HCT116 (cell line): ENCODE measurements around the gene ZBTB42. TPM values are rescaled to one million over a fixed set of nuclear protein-coding genes. Genes with fewer than 3 reads are reported as not detected.

Experiments
- ATAC-seq: fragments of 200-7000 bp; cut with Tn5 transposase; 2 replicates; pipeline ENCODE4 v1.9.1; 2020; ENCODE audit warnings: mild to moderate bottlenecking, moderate library complexity
- BruUV-seq: library from RNA; stranded (reverse); fragments of 400-500 nt; replicated peaks from 2 replicates; lab custom pipeline; 2021; lab: Mats Ljungman, UMichigan
- CTCF ChIA-PET: fragments of 300-600 bp; sonication (Branson Sonifier 250); formaldehyde crosslinking; loops from one replicate; lab custom pipeline; 2021; ENCODE audit warnings: antibody characterized with exemption; lab: Charles Lee
- POLR2A ChIA-PET: fragments of 300-600, 350-600 bp; sonication (Branson Sonifier 250); formaldehyde crosslinking; loops from one replicate; lab custom pipeline; 2021; ENCODE audit warnings: antibody characterized with exemption; lab: Charles Lee
- RAD21 ChIA-PET, 2 experiments: fragments of 300-600 bp; sonication (Branson Sonifier 250); formaldehyde crosslinking; loops; one replicate each; lab custom pipeline; 2023; ENCODE audit warnings: low total read pairs in 2 of 2; ENCODE audit not compliant: uncharacterized antibody in 2 of 2, unreplicated experiment in 2 of 2, low non-redundant PET in 1 of 2; lab: Charles Lee
- DNase-seq: peaks from one replicate; pipeline ENCODE4 v3.0.0-alpha.2; 2010; ENCODE audit warnings: low read depth, low spot score
- H2AFZ ChIP-seq: fragments of 200-600 bp; shearing (Covaris generic), sonication (generic); 2 replicates; pipeline ENCODE4 v1.6.1; 2017; ENCODE audit warnings: low read depth, mixed run types, mixed read lengths, antibody characterized with exemption, low read length; ENCODE audit not compliant: poor library complexity, severe bottlenecking
- H3K27ac ChIP-seq: 2 replicates; pipeline ENCODE4 v1.5.1; 2012; ENCODE audit warnings: low read depth, low read length
- H3K27me3 ChIP-seq: fragments of 200-600 bp; sonication (generic); 2 replicates; pipeline ENCODE4 v1.6.1; 2016; ENCODE audit warnings: mixed run types, low read length, mixed read lengths; ENCODE audit not compliant: insufficient read depth
- H3K36me3 ChIP-seq, 2 experiments: fragments of 200-500 bp in 1 of 2; fragments of 200-600 bp in 1 of 2; sonication (Bioruptor generic) in 1 of 2; sonication (generic) in 1 of 2; 2 replicates each; pipeline versions ENCODE4 v1.5.1 to v1.6.1; 2014 to 2016; ENCODE audit warnings: low read length in 2 of 2, inconsistent platforms in 1 of 2, mixed read lengths in 1 of 2, mixed run types in 1 of 2; ENCODE audit not compliant: insufficient read depth in 2 of 2, control insufficient read depth in 1 of 2
- H3K4me1 ChIP-seq, 2 experiments: fragments of 200-600 bp in 1 of 2; sonication (generic) in 1 of 2; 2 replicates each; pipeline versions ENCODE4 v1.5.1 to v1.6.1; 2012 to 2017; ENCODE audit warnings: low read length in 2 of 2, inconsistent platforms in 1 of 2, mild to moderate bottlenecking in 1 of 2, mixed read lengths in 1 of 2, mixed run types in 1 of 2, moderate library complexity in 1 of 2; ENCODE audit not compliant: insufficient read depth in 2 of 2, control insufficient read depth in 1 of 2
- H3K4me2 ChIP-seq: fragments of 200-600 bp; sonication (generic); 2 replicates; pipeline ENCODE4 v1.6.1; 2017; ENCODE audit warnings: mixed run types, low read length, mixed read lengths
- H3K4me3 ChIP-seq, 2 experiments: fragments of 200-600 bp in 1 of 2; sonication (generic) in 1 of 2; replicated peaks in 1 of 2; 2 replicates each; pipeline ENCODE4 v1.5.1; 2011 to 2016; ENCODE audit warnings: low read length in 2 of 2, control low read depth in 1 of 2, low read depth in 1 of 2, mild to moderate bottlenecking in 1 of 2, mixed read lengths in 1 of 2, mixed run types in 1 of 2
- H3K79me2 ChIP-seq: fragments of 200-600 bp; sonication (generic); 2 replicates; pipeline ENCODE4 v1.6.1; 2017; ENCODE audit warnings: mild to moderate bottlenecking, mixed run types, low read length, moderate library complexity, mixed read lengths; ENCODE audit not compliant: insufficient read depth
- H3K9ac ChIP-seq: fragments of 200-600 bp; sonication (generic); 2 replicates; pipeline ENCODE4 v1.6.1; 2016; ENCODE audit warnings: low read length, mixed read lengths
- H3K9me2 ChIP-seq: fragments of 200-600 bp; sonication (generic), shearing (Covaris generic); 2 replicates; pipeline ENCODE4 v1.6.1; 2017; ENCODE audit warnings: mixed run types, mild to moderate bottlenecking, moderate library complexity; ENCODE audit not compliant: insufficient read depth
- H3K9me3 ChIP-seq, 2 experiments: fragments of 200-500 bp in 1 of 2; fragments of 200-600 bp in 1 of 2; sonication (Bioruptor generic) in 1 of 2; sonication (generic) in 1 of 2; 2 replicates each; pipeline ENCODE4 v1.6.1; 2014 to 2017; ENCODE audit warnings: low read length in 2 of 2, mixed read lengths in 2 of 2, inconsistent platforms in 1 of 2, low read depth in 1 of 2, mild to moderate bottlenecking in 1 of 2, mixed run types in 1 of 2, moderate library complexity in 1 of 2; ENCODE audit not compliant: control insufficient read depth in 1 of 2, insufficient read depth in 1 of 2
- H4K20me1 ChIP-seq: fragments of 200-600 bp; sonication (generic), shearing (Covaris generic); 2 replicates; pipeline ENCODE4 v1.6.1; 2017; ENCODE audit warnings: mixed run types, mild to moderate bottlenecking, moderate library complexity; ENCODE audit not compliant: insufficient read depth
- CBX3 ChIP-seq: IDR thresholded peaks from 2 replicates; pipeline ENCODE4 v1.6.1; 2012; ENCODE audit warnings: low read depth
- CEBPB ChIP-seq: IDR thresholded peaks from 2 replicates; pipeline ENCODE4 v1.6.1; 2012; ENCODE audit warnings: low read depth
- FOSL1 ChIP-seq: IDR thresholded peaks from 2 replicates; pipeline ENCODE4 v1.6.1; 2012; ENCODE audit warnings: low read depth
- JUND ChIP-seq: IDR thresholded peaks from 2 replicates; pipeline ENCODE4 v1.6.1; 2012
- POLR2A ChIP-seq: IDR thresholded peaks from 2 replicates; pipeline ENCODE4 v1.7.0; 2011; ENCODE audit warnings: borderline replicate concordance; ENCODE audit not compliant: insufficient read depth, insufficient read length; ENCODE audit errors: extremely low read depth
- POLR2AphosphoS5 ChIP-seq: IDR thresholded peaks from 2 replicates; pipeline ENCODE4 v1.6.1; 2011; ENCODE audit warnings: mild to moderate bottlenecking, low read depth, low read length, moderate library complexity
- RAD21 ChIP-seq: IDR thresholded peaks from 2 replicates; pipeline ENCODE4 v1.6.1; 2012; ENCODE audit warnings: low read depth, mild to moderate bottlenecking
- SP1 ChIP-seq: IDR thresholded peaks from 2 replicates; pipeline ENCODE4 v1.6.1; 2012; ENCODE audit warnings: low read depth
- SRF ChIP-seq: IDR thresholded peaks from 2 replicates; pipeline ENCODE4 v1.6.1; 2012; ENCODE audit warnings: low read depth
- YY1 ChIP-seq: IDR thresholded peaks from 2 replicates; pipeline ENCODE4 v1.6.1; 2011; ENCODE audit warnings: low read length, low read depth, moderate library complexity, mild to moderate bottlenecking; ENCODE audit not compliant: insufficient replicate concordance; ENCODE audit errors: extremely low read depth
- intact Hi-C: fragments of 100-400 bp; cut with micrococcal nuclease; formaldehyde crosslinking; loops from 2 replicates; pipeline ENCODE4 v1.10.0; 2022
- total RNA-seq: library from RNA; stranded (reverse); gene quantifications from one replicate; pipeline ENCODE4 v1.2.1, GENCODE V29; 2021; ENCODE audit not compliant: unreplicated experiment
- TF ChIP-seq, protein P1 (sequence below): IDR thresholded peaks from 2 replicates; pipeline ENCODE4 v1.6.1; 2011; ENCODE audit warnings: mild to moderate bottlenecking, low read length, moderate library complexity; ENCODE audit not compliant: insufficient replicate concordance; ENCODE audit errors: extremely low read depth
- TF ChIP-seq, protein P2 (sequence below): IDR thresholded peaks from 2 replicates; pipeline ENCODE4 v1.6.1; 2012

Gene ZBTB42
- total RNA-seq, 1 experiment from 2014 or later = 4.4 TPM

DNA sequence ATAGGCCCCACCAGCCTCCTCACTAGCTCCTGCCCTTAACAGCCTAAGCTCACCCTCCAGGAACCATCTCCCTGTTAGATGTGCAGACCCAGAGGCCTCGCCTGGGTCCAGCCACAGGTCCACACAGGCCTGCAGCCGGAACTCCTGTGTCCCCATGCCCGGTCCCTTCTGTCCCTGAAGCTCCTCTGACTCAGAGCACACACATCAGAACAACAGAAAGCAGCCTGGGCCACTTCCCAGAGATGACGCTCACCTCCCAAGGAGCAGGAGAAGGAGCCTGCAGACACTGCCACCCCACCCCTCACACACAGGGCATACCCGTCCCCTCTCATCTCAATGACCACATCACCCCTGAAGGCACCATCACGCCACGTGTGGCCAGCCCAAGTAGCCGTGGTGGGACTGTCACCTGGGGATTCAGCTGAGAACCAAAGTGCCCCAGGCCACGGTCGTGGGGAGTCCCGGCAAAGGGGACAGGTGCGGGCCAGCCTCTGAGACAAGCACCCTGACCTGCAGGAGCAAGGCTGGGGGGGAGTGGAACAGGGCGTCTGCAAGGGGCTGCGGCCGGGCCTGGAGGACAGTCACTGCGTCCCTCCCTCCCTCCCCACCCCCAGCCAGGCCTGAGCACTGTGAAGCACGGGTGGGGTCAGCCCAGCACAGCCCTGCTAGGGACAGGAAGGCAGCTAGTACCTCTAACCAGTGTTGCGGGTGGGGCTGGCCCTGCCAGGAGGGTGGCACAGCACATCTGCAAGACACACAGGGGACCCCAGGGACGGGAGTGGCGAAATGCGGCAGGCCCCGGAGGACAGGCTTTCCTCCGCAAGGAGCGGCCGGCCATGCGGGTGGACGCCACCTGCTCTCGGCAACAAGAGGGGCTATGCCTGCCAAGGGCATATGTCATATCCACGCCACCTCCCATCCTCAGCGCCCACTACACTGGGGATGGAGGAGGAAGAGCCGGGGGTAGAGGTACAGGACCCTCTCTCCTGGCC is 10.9 kb upstream of the ZBTB42 start:
- Histone ChIP-seq H4K20me1 (no peaks in the 10 kb centered on the region), H3K9me2 (no peaks in the 10 kb centered on the region), H3K9ac (no peak overlapping the region), H3K27me3 (no peaks in the 10 kb centered on the region), H3K4me2 (no peak overlapping the region), H3K36me3 (peaks cover 8 to 12% of the 10 kb centered on the region in 2 experiments), H3K79me2 (peaks cover 81% of the 10 kb centered on the region), H3K27ac (no peak overlapping the region), H3K4me3 (no peak overlapping the region), H3K4me1 (peaks cover 10 to 18% of the 10 kb centered on the region in 2 experiments), H2AFZ (no peak overlapping the region), H3K9me3 (no peaks in the 10 kb centered on the region)
- no peak for DNase-seq
- ATAC-seq = no peak
- intact Hi-C loops = no loop called here
- ChIA-PET RAD21 (no interaction called here), CTCF (no interaction called here), POLR2A (no interaction called here)
- BruUV-seq = no TSS peak
- TF ChIP-seq, protein P1, sequence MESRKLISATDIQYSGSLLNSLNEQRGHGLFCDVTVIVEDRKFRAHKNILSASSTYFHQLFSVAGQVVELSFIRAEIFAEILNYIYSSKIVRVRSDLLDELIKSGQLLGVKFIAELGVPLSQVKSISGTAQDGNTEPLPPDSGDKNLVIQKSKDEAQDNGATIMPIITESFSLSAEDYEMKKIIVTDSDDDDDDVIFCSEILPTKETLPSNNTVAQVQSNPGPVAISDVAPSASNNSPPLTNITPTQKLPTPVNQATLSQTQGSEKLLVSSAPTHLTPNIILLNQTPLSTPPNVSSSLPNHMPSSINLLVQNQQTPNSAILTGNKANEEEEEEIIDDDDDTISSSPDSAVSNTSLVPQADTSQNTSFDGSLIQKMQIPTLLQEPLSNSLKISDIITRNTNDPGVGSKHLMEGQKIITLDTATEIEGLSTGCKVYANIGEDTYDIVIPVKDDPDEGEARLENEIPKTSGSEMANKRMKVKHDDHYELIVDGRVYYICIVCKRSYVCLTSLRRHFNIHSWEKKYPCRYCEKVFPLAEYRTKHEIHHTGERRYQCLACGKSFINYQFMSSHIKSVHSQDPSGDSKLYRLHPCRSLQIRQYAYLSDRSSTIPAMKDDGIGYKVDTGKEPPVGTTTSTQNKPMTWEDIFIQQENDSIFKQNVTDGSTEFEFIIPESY = no peak
- no peak for TF ChIP-seq CEBPB
- TF ChIP-seq, protein P2, sequence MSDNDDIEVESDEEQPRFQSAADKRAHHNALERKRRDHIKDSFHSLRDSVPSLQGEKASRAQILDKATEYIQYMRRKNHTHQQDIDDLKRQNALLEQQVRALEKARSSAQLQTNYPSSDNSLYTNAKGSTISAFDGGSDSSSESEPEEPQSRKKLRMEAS = no peak
- no peak for TF ChIP-seq FOSL1
- no peak for TF ChIP-seq YY1
- no peak for TF ChIP-seq RAD21
- no peak for TF ChIP-seq POLR2A
- no peak for TF ChIP-seq SP1
- no peak for TF ChIP-seq SRF
- no peak for TF ChIP-seq CBX3
- no peak for TF ChIP-seq JUND
- no peak for TF ChIP-seq POLR2AphosphoS5
